GM12891 (cell line): Measurements from ENCODE around the gene RHOV.

ENCODE experiments used
- DNase-seq: peaks from one replicate; pipeline ENCODE4 v3.0.0; 2011; ENCODE audit warnings: low spot score; ENCODE audit not compliant: insufficient read length
- FAIRE-seq: peaks from 2 replicates; lab custom pipeline; 2011; peaks lifted over from hg19 to GRCh38; lab: Jason Lieb, UNC
- PAX5 ChIP-seq: IDR thresholded peaks from 2 replicates; pipeline ENCODE4 v1.6.1; 2011; ENCODE audit warnings: low read length, moderate library complexity, mild to moderate bottlenecking; ENCODE audit not compliant: insufficient read depth, severe bottlenecking
- POLR2A ChIP-seq: IDR thresholded peaks from 2 replicates; pipeline ENCODE4 v1.6.1; 2011; ENCODE audit warnings: low read depth, low read length, control low read depth
- POLR2AphosphoS5 ChIP-seq: IDR thresholded peaks from 2 replicates; pipeline ENCODE4 v1.6.1; 2011; ENCODE audit warnings: low read depth, low read length, control low read depth
- POU2F2 ChIP-seq: IDR thresholded peaks from 2 replicates; pipeline ENCODE4 v1.6.1; 2011; ENCODE audit warnings: low read depth, mild to moderate bottlenecking, control low read depth, low read length, moderate library complexity
- SPI1 ChIP-seq: IDR thresholded peaks from 2 replicates; pipeline ENCODE4 v1.6.1; 2011; ENCODE audit warnings: low read depth, low read length, control low read depth
- TAF1 ChIP-seq: IDR thresholded peaks from 2 replicates; pipeline ENCODE4 v1.6.1; 2011; ENCODE audit warnings: low read depth, low read length, control low read depth

RHOV gene

DNA sequence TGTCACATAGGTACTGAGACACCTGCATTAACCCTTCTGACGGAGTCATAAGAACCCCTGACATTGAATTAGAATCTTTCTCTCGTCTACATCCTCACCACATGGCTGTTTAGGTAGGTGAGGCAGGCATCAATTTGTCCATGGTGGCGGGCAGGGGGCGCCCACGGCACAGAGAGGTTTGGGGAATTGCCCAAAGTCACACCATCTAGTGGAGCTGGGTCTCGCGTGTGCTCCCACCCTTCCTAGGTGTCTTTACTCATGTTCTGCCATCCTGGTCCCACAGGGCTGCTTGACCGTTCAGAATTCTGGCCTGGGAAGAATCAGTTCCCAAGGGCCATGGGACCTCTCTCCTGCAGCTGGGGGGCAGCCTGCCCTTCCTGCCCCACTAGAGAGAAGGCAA, 40.5 kb upstream of the RHOV start:
- TF ChIP-seq TAF1 (no peak), POLR2A (no peak), PAX5 (no peak), SPI1 (no peak), POU2F2 (no peak), POLR2AphosphoS5 (no peak)
- FAIRE-seq = no peak
- DNase-seq = no peak

DNA sequence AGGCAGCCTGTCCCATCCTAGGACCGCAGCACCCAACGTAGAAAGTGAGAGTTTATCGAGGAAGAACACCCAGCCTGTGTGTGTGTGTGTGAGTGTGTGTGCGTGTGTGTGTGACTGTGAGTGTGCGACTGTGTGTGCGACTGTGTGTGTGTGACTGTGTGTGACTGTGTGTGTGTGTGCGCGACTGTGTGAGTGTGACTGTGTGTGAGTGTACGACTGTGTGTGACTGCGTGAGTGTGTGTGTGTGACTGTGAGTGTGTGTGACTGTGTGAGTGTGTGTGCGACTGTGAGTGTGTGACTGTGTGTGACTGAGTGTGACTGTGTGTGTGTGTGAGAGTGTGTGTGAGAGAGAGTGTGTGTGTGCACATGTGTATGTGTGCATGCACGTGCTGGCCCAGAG, 40.0 kb upstream of the RHOV start:
- FAIRE-seq (peak; percentile 91), DNase-seq (no peak)
- no peak for TF ChIP-seq POU2F2
- TF ChIP-seq POLR2A = no peak
- TF ChIP-seq POLR2AphosphoS5 = no peak
- no peak for TF ChIP-seq PAX5
- no peak for TF ChIP-seq TAF1
- TF ChIP-seq SPI1 = no peak

DNA sequence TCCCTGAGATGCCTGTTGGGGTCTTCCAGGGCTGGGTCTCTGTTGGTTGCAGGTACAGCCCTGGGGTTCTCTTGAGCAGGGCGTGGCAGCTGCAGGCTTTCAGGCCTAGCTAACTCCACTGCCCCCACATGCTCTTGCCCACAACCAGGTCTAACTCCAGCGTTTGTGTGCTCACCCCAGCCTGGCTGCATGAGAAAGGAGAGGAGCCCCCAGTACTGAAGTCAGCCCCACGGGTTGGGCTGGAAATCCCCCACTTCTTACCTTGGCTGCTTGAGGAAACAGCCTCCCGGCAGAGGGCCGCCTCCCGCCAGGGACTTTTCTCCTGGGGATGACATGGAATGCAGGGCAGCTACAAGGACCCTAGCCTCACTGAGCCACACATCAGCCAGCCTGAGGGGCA, 38.4 kb upstream of the RHOV start:
- TF ChIP-seq PAX5 (no peak), TAF1 (no peak)
- FAIRE-seq (peak; percentile 23), DNase-seq (no peak)

DNA sequence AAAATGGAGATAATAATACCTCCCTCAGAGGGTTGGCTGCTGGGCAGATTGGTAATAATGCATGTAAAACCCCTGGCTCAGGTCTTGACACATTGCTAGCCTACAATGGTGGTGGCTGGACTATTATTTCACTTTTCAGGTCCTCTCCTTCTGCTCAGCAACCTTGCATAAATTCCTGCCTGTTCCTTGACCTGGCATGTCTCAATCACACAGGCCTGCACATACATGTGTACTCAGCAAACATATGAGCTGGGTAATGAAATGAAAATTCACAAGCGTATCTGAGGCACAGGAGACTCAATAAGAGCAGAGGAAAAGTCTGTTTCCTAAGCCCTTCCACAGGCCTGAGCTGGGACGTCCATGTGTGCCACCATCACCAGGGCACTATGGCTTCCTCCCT, 37.7 kb upstream of the RHOV start:
- FAIRE-seq (no peak), DNase-seq (no peak)
- TF ChIP-seq POLR2A = no peak
- TF ChIP-seq POU2F2 = no peak
- TF ChIP-seq PAX5 = no peak
- TF ChIP-seq POLR2AphosphoS5 = no peak
- TF ChIP-seq TAF1 = no peak
- TF ChIP-seq SPI1 = no peak

DNA sequence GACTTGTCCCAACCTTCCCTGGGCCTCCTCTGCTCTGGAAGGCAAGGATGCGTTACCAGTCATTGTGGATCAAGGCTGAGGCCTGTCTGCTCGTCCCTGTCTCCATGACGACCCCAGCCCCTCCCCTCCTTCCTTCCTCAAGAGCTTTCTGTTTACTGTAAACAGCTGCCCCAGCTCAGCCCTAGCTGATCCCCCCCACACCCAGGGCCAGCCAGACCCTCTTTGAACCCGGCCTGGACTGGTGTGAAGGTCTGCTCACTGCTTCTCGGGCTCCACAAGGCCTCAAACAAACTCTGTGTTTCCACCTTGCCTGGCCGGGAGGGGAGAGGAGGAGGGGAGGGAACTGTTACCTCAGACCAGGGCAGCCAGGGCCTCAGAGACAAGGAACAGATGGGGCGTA, 37.1 kb upstream of the RHOV start:
- DNase-seq (no peak), FAIRE-seq (no peak)
- no peak for TF ChIP-seq POU2F2
- TF ChIP-seq SPI1 = no peak
- no peak for TF ChIP-seq PAX5
- TF ChIP-seq POLR2A = no peak
- TF ChIP-seq POLR2AphosphoS5 = no peak
- no peak for TF ChIP-seq TAF1

DNA sequence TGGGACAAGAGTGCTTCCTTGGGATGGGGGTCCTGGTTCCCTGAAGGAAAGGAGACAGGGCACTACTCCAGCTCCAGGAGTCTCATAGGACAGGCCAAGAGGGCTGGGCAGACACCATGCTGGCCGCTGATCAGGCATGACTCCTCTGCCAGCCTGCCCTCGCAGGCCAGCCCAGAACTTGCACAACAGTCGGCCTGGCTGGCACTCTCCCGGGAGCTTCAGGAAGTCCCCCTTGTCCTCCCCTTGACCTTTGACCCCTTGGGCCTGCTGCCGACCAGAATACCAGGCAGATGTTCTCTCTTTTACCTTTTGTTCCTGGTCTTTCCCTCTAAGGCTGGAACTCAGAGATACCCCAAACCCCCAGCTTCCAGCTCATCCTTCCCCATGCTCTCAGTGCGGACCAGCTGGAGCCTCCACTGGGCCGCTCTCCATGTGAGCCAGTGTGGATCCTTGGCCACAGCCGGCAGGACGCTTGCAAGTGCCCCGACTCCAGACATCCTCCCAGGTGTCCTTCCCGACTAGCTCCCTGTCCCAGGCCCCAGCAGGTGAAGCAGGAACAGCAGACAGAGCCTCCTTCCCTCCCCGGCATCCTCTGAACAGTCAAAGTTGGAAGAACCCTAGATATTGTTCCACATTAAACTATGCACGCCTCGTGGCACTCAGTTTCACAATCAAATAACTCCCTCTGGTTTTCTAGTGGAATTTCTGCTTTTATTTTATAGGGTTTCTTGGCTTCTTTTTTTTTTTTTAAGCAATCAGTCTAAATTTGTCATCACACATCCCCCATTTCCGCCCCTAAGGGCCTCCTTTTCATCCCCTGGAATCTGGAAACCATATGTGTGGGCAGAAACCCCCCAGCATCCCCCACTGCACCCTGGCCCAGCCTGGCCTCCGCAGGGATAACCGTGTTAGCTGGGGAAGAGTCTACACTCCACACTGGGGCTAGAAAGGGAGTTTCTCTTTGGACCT, 35.9 kb upstream of the RHOV start:
- TF ChIP-seq TAF1 (no peak), POLR2A (no peak), POU2F2 (no peak), POLR2AphosphoS5 (no peak), SPI1 (no peak), PAX5 (no peak)
- DNase-seq = no peak
- FAIRE-seq = no peak

DNA sequence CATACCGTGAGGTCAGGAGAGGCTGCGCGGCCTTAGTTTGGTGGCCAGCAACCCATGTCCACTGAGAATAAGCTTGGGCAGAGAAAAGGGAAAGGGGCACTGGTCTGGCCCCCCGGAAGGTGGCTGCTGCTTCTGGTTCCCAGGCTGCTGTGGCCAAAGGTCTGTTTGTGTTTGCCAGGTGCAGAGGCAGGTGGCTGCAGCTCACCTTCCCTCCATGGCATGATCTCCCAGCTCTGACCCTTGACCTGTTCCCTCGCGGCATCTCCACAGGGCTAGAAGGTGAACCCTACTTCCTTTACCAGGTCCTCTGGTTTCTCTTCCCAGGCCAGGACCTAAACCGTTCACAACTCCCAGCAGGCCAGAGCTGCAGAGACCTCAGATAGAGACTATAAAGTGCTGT, 34.1 kb upstream of the RHOV start:
- DNase-seq (no peak), FAIRE-seq (no peak)
- TF ChIP-seq POU2F2 (no peak), PAX5 (no peak), POLR2A (no peak), SPI1 (no peak), TAF1 (no peak), POLR2AphosphoS5 (no peak)

DNA sequence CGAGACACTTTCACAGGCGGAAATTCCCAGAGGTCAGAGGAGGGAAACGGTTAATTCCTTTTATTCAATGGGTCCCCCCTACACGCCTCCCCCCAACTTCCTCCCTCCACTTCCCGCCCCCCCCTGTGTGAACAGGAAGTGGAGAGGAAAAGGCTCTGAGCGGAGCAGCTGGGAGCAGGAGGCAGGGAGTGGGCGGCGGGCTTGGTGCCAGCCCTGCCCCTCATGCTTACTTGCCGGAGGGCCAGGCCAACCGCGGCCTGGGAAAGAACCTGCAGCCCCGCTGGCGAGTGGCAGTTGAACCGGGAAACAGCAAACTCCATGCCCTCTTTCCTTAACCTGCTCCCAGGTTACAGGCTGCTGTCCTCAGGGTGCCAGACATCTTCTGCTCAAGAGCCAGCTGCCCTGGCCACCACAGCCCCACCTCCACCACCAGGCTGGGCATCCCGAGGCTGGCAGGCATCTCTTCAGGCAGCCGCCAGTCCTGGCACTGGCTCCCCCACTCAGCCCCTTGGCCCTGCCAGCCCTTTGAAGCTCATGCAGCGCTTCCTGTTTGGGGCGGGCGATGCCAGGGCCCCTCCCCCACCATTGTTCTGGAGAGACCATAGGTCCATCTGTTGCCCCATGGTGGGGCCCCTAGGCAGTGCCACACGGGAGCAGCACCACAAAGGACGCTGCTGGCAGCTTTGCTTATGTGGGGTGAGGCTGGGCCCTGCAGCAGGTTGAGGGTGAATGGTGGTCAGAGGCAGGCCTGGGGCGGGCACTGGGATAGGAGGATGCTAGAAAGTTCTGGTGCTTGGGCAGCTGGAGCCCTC, 33.2 kb upstream of the RHOV start:
- peak; percentile 72 for FAIRE-seq
- TF ChIP-seq TAF1 = no peak
- peak; percentile 34; the same call in 1 of the 2 replicates for TF ChIP-seq SPI1
- DNase-seq = no peak

DNA sequence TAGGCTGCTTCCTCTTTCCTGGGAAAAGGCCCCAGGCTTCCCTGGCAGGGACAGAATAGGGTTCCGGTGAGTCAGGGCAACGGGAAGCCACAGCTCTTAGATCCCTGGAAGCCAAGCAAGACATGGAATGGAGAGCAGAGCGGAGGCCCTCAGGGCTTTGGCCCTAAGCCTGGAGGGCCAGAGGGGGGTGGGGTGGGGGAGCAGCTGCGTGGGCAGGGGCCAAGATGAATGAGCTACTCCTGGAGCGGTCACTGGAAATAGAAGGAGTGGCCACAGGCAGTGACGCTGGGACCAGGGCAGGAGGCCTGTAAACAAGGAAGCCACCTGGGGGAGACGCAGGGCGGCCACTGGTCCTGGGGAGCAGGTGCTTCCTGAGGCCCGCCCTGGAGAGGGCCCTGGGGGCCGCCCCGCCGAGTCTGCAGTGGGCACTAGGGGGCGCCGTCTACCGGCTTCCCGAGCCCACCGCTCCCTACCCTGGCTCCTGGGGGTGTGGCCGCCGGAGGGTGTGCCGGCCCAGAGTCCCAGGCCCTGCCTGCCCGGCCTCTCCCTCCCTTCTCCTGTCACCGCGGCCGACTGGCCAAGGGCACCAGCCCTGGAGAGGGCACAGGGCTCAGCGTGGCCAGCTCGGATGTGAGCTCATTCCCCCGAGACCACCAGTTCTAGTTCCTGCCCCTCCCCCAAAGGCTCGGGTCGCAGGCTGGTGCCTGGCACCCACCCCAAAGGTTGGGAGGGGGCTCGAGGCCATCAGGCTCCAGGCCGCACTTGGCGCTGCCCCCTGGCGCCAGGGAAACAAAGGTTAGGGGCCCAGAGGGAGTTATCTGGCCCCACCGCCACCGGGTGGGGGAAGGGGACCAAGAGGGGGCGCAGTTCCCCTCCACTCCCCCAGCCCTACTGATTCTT, 32.3 kb upstream of the RHOV start:
- FAIRE-seq = peak; percentile 84
- peak; percentile 84 for DNase-seq
- TF ChIP-seq POLR2A = no peak
- no peak for TF ChIP-seq POLR2AphosphoS5
- no peak for TF ChIP-seq POU2F2
- TF ChIP-seq TAF1 = no peak
- TF ChIP-seq PAX5 = no peak
- no peak for TF ChIP-seq SPI1
